HG03159 (cell line): ENCODE results near the gene FAM83G.

Source experiments
- ATAC-seq: cut with Tn5 transposase; IDR thresholded peaks from one replicate; pipeline ENCODE4 v1.9.1; 2021; ENCODE audit warnings: mild to moderate bottlenecking, moderate library complexity; ENCODE audit not compliant: unreplicated experiment

Gene FAM83G

DNA sequence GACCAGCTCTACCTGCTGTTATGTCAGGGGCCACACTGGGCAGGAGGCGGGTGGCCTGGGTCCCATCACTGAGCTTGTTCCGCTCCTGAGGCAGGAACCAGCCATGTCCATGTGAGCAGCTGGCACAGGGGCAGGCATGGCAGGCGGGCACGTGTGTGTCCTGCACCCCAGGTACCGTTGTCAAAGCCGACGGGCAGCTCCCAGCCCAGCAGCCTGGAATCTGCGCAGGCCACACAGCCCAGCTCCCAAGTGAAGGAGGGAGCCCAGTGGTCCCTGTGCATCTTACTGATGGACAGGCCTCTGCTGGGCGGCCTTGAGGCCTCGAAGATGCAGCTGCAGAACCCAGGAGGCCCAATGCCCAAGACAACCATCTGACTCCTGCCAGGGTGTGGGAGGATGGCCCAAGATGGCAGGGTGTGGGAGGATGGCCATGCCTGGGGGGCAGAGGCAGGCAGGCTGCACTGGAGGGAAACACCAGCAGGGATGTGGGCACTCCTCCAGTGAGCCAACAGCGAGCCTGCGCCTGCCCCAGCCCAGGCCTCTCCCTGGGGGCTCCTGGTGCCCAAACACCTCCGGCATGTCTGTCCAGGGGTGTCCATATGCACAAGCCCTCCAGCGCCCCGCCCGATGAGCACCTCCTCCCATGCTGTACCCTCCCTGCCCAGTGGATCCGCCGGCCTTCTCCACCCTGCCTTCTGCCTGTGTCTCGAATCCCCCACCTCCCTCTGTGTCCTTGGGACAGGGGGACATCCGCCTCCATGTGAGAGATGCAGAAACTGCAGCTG, 12.8 kb downstream of the FAM83G start:
- ATAC-seq = no peak

DNA sequence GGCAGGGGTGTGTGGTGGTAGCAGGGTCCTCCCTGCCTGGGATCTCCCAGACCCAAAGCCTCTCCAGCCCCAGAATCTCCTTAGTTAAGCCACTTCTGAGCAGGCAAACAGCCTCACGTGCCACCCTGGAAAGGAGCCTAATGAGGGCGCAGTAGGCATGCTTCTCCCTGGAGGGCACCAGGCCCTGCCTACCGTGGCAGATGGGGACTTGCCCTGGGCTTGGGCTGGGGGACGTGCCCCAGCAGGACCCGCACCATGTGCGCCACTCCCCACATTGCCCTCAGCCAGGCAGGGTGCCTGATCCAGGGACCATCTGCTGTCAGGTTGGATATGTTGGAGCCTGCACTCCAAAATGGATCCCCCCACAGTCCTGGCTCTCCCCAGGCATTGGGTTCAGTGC, 14.2 kb downstream of the FAM83G start:
- no peak for ATAC-seq

DNA sequence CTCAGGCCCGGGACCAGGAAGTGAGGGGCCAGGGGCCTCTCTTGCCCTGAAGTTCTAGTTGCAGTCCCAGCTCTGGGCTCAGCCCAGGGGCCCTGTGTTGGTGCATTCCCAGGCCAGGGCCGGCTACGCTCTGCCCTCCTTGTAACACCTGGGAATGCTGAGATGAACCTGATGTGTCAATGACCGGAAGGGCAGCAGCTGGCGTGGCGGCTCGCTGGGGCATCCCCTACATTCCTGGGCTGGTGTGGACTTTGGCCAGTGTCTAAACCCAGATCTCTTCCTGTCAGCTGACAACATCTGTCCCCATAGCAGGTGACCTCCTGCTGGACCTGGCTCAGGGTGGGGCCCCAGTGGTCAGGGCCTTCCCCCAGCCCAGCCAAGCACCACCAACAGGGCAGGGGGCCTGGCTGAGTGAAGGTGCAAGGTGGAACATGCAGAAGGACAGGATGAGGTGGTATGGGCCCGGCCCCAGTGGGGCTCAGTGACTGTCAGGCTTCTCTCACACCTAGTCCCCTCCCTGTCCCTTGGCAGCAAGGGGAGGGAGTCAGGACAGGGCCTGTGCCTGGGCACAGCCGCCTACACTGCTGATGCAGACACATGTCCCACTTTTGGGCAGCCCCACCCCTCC, 15.9 kb downstream of the FAM83G start:
- ATAC-seq = no peak

DNA sequence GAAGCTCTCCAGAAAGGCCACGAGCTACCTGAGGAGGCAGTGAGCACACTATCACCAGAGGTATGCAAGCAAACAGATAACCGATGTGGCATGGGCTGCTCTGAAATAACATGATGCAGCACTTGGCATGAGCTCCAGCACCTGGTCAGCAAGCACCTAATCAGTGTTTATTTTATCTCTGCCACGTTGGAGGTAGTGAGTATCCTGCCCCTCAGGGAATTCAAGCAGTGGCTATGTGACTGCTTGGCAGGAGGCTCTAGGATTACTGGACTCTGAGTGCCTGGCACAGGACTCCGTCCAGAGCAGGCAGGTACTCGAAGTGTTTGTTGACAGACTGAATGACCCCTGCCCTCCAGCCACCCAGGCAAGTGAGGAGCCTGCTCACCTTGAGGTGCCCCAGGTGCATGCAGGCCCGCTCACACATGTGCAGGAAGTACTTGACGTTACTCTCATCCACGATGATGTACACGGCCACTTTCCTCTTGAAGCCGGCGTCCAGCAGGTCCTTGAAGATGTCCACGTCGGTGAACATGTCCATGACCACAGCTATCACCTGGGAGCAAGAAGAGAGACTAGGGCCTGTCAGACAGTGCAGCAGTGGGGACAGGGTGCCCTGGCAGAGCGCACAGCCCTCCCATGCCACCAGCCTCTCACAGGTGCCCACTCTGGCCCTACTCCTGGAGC, 16.6 kb downstream of the FAM83G start:
- no peak for ATAC-seq

DNA sequence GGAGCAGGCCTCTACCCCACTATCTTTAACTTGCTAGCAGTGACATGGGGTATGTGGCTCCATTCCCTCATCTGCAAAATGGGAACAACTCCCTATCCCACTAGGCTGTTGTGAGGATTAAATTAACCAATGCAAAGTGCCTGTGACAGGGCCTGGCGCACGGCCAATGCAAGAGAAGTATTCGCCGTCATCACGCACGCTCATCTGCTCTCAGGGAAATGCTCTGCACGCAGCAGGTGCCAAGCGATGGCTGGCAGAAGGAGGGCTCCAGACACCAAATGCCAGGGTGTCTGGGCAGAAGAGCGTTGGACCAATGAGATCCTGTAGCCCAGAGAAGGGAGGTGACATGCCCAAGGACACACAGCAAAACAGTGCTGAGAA, 17.3 kb downstream of the FAM83G start:
- no peak for ATAC-seq

DNA sequence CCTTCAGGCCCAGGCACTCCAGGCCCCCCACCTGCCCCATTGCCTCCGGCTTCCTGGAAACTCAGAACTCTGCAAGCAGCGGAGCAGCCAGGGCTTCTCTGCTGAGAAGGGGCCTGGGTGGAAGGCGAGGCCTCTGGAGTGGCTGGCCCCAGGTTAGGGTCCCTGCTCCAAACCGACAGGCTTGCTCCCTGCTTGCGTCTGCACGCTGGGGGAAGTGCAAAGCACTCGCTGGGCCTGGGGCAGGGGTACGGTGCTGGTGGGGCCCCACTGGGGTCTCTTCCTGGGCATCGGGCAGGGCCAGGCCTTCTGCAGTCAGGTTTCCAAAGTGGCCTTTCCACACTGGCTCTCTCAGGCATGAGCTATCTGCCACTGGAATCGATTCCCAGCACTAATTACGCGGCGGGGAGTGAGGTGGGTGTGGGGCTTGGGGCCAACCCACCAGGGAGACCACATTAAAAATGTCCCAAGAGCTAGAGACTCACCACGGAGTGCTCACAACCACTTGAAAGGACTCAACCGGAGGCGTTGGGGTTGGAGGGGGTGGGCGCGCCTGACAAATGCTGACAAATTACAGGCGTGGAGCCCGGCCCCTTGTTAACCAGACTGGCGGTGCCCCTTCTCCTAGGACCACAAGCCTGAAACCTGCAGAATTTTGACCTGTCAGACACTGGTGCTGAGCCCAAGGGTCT, 17.9 kb downstream of the FAM83G start:
- no peak for ATAC-seq

DNA sequence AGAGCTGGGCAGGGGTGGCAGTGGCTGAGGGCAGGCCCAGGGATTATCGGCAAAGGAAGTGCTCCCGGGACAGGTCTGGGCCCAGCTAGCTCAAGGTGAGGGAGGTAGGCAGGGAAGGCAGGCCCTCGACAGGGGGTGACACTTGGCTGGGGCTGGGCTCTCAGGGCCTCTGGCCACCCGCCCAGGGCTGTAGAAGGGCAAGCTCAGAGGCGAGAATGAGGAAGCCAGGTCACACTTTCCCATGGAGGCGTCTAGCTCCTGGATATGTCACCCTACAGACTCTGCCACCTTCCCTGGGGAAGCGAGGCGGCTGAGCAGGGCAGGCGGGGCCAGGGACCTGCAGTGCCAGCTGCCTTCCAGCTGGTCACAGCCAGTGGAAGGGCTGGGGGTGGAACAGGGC, 19.1 kb downstream of the FAM83G start:
- no peak for ATAC-seq

DNA sequence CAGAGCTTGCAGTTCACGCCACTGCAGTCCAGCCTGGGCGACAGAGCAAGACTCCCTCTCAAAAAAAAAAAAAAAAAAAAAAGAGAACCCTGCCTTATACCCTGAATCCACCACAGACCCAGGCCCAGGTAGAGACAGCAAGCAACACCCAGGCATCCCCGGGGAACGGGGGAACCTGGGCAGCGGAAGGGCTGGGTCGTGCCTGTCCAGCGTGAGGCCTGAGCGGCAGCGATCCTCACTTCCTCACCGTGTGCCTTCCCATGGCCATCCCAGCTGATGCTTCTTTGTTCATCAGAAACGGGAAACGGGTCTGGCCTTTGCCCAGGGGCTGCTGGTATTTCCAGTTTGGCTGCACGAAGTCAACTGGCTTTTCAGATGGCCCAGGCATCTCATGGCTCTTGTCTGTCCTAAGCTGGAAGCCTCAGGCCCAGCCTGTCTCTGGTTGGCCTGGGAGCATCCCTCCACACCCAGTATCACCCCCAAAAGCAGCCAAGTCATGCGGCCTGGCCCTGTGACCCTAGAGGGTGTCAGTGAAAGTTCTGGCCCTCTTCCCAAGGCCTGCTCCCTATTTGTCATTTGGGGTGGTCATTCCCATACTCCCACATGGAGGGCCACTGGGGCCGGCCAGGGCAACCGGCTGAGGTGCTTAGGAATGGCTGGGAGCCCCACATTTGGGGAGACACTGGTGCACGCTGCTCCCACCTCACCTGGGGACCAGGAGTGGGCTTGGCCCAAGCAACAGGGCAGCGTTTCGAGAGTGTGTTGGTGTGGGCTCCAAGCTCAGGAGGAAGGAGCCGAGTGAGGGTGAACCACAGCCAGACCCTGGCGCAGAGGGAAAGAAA, 20.1 kb downstream of the FAM83G start:
- no peak for ATAC-seq

DNA sequence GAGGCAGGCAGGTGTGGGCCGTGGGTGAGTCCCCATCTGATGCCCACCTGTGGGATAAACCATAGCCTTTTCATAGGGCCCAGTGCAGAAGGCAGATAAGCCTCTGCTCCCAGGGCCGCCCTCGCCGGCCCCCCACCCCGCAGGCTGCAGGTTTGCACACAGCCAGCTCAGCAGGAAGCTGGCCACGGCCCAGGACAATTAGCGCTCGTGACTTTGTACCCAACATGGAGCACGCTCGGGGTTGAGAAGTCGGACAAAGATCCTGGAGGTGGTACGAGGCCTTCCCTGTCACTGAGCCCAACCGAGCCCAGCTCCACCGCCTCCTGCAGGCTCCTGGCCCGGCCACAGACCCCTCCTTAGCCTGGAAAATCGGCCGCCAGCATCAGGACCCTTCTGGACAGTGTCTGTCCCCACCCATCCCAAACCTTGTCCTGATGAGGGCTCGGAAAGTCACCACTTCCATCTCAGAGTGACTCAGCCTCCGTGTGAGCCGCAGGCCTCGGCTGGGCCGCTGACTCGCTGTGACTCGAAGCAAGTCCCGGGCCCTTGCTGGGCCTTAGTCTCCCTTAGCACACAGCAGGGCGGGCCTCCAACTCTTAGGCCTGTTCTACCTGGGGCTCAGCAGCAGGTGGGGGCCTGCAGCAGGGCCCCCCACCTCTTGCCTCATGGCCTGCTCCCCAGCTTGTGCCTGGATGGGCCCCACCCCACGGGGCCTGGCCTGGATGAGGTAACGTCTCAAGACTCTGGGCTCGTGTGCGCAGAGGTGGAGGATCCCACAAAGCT, 22.7 kb downstream of the FAM83G start:
- ATAC-seq = no peak

DNA sequence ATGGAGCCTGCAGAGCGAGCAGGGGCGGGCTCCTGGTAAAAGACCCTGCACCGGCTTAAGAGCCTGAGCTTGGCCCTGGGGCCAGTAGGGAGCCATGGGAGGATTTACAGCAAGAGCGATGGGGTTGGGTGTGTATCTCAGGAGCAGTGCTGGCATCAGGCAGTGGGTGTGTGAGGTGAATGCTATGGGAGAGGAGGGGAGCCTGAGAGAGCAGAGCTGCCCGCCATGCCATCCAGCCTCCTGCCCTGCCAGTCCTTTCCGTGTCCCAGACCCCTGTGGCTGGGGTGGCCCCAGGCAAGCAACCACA, 23.3 kb downstream of the FAM83G start:
- ATAC-seq = no peak

DNA sequence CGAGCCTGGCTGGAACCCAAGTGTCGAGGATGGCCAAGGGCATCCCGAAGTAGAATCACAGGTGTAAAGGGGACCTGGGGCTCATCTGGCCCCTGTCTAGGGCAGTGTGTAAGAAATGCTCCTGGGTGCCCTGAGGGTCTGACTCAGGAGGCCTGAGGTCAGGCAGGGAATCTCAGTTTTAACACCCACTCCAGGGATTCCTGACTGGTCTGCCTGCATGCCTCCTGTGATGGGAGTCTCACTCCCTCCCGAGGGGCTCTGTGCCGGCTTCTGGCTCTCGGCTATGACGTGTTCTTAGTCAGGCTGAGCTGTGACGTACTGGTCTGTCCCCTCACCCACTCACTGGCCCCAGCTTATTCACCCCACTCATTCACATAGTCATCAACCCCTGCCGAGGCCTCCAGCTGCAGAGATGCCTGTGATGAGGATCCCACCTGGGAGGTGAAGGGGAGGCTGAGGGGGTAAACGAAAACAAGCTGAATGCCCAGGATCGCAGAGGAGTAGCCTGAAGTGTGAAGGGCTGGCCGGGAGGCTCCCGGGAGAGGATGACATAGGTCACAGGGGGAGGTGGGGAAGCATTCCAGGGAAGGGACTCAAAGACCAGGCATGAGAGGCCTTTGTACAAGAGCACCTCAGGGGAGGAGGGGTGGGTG, 23.8 kb downstream of the FAM83G start:
- no peak for ATAC-seq

DNA sequence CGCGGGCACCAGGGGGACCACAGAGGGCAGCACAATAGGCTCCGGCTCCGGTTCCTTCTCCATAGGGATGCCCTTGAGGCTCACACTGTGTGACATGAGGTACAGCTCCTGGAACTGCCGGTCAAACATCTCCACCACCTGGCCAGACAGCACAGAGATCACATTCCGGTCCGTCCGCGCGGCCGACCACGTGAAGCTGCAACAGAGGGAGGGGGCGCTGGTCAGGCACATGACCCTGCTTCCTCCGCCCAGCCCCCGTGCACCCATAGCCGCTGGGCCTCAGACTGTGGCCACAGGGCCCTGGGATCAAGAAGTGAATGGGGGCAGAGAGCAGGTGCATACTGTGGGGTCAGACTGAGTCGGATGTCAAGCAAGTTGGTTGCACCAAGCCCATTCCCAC, 25.9 kb downstream of the FAM83G start:
- ATAC-seq = no peak

DNA sequence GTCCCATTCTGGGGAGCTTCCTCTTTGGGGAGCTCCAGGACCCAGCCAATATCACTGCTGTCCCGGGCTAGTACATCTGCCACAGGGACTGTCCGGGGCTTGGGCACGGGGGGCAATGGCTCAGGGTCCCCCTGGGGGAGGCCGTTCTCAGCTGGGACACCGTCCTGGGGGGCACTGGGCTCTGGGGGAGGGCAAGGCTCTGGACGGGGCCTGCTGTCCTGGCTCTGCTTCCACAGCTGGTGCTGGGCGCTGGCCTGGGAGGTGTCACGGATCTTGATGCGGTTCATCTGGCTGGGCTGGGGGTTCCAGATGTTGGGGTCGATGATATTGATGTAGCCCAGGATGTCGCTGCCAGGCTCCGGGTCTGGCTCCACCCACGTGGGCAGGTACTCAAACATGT, 26.5 kb downstream of the FAM83G start:
- no peak for ATAC-seq

DNA sequence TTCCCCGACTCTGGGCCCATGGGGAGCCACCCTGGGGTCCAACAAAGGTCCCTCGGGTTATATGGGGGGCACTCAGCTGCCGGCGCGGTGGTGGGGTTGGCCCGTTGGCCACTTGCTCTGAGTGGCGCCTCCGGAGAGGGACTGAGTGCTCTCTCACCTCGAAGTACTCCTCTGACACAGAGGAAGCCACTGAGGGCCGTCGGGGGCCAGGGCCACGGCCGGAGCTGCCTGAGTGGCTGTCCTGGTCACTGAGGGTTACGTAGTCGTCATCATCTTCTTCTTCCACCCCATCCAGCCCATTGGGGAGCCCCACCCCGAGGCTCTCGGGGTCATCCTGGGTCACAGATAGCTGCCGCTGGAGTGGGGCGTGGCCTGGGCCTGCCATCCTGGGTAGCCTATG, 26.9 kb downstream of the FAM83G start:
- ATAC-seq = no peak

DNA sequence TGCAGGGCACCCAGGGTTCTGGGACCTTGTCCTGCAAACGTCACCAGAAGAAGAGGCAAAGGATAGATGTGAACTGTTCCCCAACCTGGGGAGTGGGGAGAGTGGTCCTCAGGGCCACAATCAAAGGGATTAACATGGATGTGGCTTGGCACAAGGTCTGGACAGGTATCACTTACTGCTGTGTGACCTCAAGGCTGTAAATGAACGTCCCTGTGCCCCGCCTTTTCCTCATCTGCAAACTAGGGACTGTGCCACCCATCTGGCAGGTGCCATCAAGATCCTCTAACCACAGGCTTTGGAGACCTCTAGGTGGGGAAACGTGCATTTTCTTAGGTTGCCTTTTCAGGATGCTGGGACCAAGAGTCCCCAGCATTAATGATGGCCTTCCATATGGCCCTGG, 27.5 kb downstream of the FAM83G start:
- ATAC-seq = no peak

DNA sequence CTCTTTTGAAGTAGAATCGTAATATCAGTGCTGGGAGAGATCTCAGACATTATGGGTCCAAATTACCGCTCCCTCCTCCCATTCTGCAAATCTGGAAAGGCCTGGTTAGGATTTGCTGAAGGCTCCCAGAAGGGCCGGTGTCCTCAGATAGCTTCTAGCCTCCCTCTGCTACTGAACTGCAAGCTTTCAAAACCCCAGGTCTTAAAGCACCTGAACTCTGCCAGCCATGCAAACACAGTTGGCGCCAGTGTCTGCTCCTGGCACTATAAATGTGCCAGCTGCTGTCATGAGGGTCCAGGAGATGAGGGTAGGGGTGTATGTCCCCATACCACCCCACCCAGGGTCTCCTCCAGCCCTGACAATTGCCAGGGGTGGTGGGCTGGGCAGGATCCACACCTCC, 28.4 kb downstream of the FAM83G start:
- ATAC-seq = no peak

DNA sequence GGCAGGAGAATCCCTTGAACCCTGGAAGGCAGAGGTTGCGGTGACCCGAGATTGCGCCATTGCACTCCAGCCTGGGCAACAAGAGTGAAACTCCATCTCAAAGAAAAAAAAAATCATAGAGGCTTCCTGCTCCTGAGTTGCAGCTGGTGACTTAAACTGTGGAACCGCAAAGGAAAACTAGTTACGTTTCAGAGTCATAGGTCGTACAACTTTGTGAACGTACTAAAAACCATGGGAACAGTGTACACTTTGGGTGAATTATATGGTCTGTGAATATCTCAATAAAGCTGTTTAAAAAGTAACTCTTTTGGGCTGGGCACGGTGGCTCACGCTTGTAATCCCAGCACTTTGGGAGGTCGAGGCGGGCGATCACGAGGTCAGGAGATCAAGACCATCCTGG, 29.0 kb downstream of the FAM83G start:
- ATAC-seq = no peak

DNA sequence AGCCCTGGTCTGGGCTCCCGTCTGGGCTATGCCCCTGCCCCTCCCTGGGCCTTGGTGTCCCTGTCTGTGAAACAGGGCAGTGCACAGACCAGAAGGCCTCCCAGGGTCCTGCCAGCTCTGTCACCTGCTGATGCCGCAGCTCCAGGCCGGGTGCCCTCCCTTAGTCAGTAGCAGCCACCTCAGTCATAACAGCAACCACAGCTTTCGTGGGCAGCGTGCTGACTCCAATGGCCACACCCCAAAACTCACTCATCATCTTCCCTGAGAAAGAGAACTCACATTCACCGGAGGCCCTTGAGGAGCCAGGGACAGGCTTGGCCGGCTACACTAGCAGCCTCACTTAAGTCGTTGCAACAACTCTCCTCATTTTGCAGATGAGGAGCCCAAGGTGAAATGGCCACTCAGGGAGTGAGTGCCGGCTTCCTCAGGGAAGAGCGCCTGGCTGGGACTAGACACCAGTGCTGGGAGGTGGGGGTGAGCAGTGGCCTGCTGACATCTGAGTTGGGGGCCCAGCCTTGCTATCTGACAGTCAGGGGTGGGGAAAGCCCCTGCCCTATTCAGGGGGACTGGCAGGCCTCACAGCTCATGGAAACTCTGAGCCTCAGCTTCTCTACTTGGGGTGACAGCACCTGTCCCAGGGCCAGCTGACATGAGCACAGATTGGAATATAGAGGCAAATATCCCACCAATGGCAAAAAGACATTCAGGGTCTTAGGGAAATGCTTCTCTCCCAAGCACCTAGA, 30.0 kb downstream of the FAM83G start:
- ATAC-seq = no peak

DNA sequence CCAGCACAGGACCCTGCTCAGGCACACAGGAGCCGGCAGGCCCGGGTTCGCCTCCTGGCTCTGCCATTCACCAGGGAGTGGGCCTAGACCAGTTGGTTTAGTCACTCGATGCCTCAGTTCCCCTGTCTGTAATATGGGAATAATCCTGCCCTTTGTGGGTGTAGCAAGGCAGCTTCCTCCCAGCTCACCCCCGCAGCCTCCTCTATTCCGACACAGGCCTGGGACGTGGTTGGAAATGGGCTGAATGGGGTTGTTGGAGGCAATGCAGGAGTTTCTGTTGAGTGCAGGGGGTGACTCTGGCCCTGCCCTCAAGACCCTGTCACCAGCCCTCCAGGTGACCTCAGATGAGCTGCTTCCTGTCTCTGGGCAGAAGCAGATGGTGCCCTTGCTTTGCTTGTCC, 32.8 kb downstream of the FAM83G start:
- no peak for ATAC-seq
